ENCODE measurements around the gene CHST4. TPM values are rescaled to one million over a fixed set of nuclear protein-coding genes. Genes with fewer than 3 reads are reported as not detected.
"Not testable (repeated sequence)": the region's sequence is repeated elsewhere in the genome, so short reads cannot be mapped to it uniquely, and the experiment has no call there.

The CHST4 gene
- total RNA-seq, result not detected in 2 replicates

- DNase-seq (ENCODE audit: low read depth in 2 of 2), result no peak
Observed at GRCh38 chr16:71526111-71526631, at the start of gene CHST4. Gene CHST4, plus strand, starts transcription at chr16:71526426. Its CDS starts 10,252 bp downstream, at chr16:71536678.

- no peak for DNase-seq (ENCODE audit: low read depth in 2 of 2)
Observed at GRCh38 chr16:71476457-71477124, 49.6 kb upstream of the CHST4 start.

- DNase-seq (ENCODE audit: low read depth in 2 of 2), result peak; percentile 33 to 41
Observed at GRCh38 chr16:71479420-71479819, 46.8 kb upstream of the CHST4 start.

GRCh38 chr16:71480956-71481355, 45.3 kb upstream of the CHST4 start:
- no peak for DNase-seq (ENCODE audit: low read depth in 2 of 2)

- no peak for DNase-seq (ENCODE audit: low read depth in 2 of 2)
Observed at GRCh38 chr16:71482569-71482968, 43.7 kb upstream of the CHST4 start.

- DNase-seq (ENCODE audit: low read depth in 2 of 2), result peak; percentile 94 to 96
Observed at GRCh38 chr16:71484006-71484893, 42.0 kb upstream of the CHST4 start.

GRCh38 chr16:71489122-71489521, 37.1 kb upstream of the CHST4 start, which contains the start of gene ZNF19:
Gene ZNF19, minus strand, starts transcription at chr16:71489324. Its CDS starts 7,210 bp downstream, at chr16:71482114.
- no peak for DNase-seq (ENCODE audit: low read depth in 2 of 2)

- no peak for DNase-seq (ENCODE audit: low read depth in 2 of 2)
Observed at GRCh38 chr16:71490361-71490760, 35.9 kb upstream of the CHST4 start.

- no peak for DNase-seq (ENCODE audit: low read depth in 2 of 2)
Observed at GRCh38 chr16:71491054-71491453, 35.2 kb upstream of the CHST4 start.

GRCh38 chr16:71492786-71493185, 33.4 kb upstream of the CHST4 start:
- DNase-seq (ENCODE audit: low read depth in 2 of 2), result no peak

- DNase-seq (ENCODE audit: low read depth in 2 of 2), result no peak
Observed at GRCh38 chr16:71493213-71493612, 33.0 kb upstream of the CHST4 start.

- no peak for DNase-seq (ENCODE audit: low read depth in 2 of 2)
Observed at GRCh38 chr16:71498031-71498430, 28.2 kb upstream of the CHST4 start.

GRCh38 chr16:71499775-71500364, 26.4 kb upstream of the CHST4 start:
- DNase-seq (ENCODE audit: low read depth in 2 of 2), result peak; percentile 67 to 75

GRCh38 chr16:71500964-71501363, 25.3 kb upstream of the CHST4 start:
- DNase-seq (ENCODE audit: low read depth in 2 of 2), result no peak

GRCh38 chr16:71501547-71501946, 24.7 kb upstream of the CHST4 start:
- no peak for DNase-seq (ENCODE audit: low read depth in 2 of 2)

- not testable (repeated sequence) for DNase-seq (ENCODE audit: low read depth in 2 of 2)
Observed at GRCh38 chr16:71504051-71504450, 22.2 kb upstream of the CHST4 start.

GRCh38 chr16:71504901-71505300, 21.3 kb upstream of the CHST4 start:
- DNase-seq (ENCODE audit: low read depth in 2 of 2), result no peak

- DNase-seq (ENCODE audit: low read depth in 2 of 2), result no peak
Observed at GRCh38 chr16:71507061-71507460, 19.2 kb upstream of the CHST4 start.

- DNase-seq (ENCODE audit: low read depth in 2 of 2), result no peak
Observed at GRCh38 chr16:71513302-71513701, 12.9 kb upstream of the CHST4 start.

- no peak for DNase-seq (ENCODE audit: low read depth in 2 of 2)
Observed at GRCh38 chr16:71514476-71514875, 11.8 kb upstream of the CHST4 start.

GRCh38 chr16:71515026-71515425, 11.2 kb upstream of the CHST4 start:
- no peak for DNase-seq (ENCODE audit: low read depth in 2 of 2)

GRCh38 chr16:71520550-71520949, 5.7 kb upstream of the CHST4 start:
- DNase-seq (ENCODE audit: low read depth in 2 of 2), result no peak

Data from lung microvascular endothelial cell (primary cell).